Right renal pelvis (tissue), 4 donors: ENCODE measurements around the gene ARID1B. TPM values are rescaled to one million over a fixed set of nuclear protein-coding genes. Genes with fewer than 3 reads are reported as not detected.
"Not testable (repeated sequence)": the region's sequence is repeated elsewhere in the genome, so short reads cannot be mapped to it uniquely, and the experiment has no call there.

Experiments used
- DNase-seq, 4 donors: peaks; one replicate each; pipeline ENCODE4 v3.0.0-alpha.2; 2013; ENCODE audit warnings: low read depth in 4 of 4, low spot score in 3 of 4, missing footprints in 1 of 4
- polyA plus RNA-seq, 4 donors: library from polyadenylated mRNA; unstranded; fragments of 120-200 nt; gene quantifications; one replicate each; pipeline ENCODE4 v1.2.1, GENCODE V29; 2013; ENCODE audit not compliant: insufficient read length in 4 of 4

Gene ARID1B
- polyA plus RNA-seq, 4 donors, result 64.5 to 84.5 (median 70.6) TPM

- no peak for DNase-seq
Observed at GRCh38 chr6:156925718-156926607, 148.8 kb downstream of the ARID1B start.

- no peak for DNase-seq
Observed at GRCh38 chr6:156928126-156928525, 150.9 kb downstream of the ARID1B start.

GRCh38 chr6:156928972-156929371 lies 151.8 kb downstream of the ARID1B start:
- no peak for DNase-seq

- no peak for DNase-seq
Observed at GRCh38 chr6:156931283-156931682, 154.1 kb downstream of the ARID1B start.

- no peak for DNase-seq
Observed at GRCh38 chr6:156933201-156934068, 156.3 kb downstream of the ARID1B start.

GRCh38 chr6:156934069-156934460 lies 156.9 kb downstream of the ARID1B start:
- no peak for DNase-seq

- no peak for DNase-seq
Observed at GRCh38 chr6:156935000-156935399, 157.8 kb downstream of the ARID1B start.

- no peak for DNase-seq
Observed at GRCh38 chr6:156938143-156938542, 161.0 kb downstream of the ARID1B start.

GRCh38 chr6:156940221-156940620 lies 163.0 kb downstream of the ARID1B start:
- DNase-seq, result no peak

GRCh38 chr6:156942266-156942665 lies 165.1 kb downstream of the ARID1B start:
- DNase-seq, result no peak

GRCh38 chr6:156943166-156943565 lies 166.0 kb downstream of the ARID1B start:
- no peak for DNase-seq

- no peak for DNase-seq
Observed at GRCh38 chr6:156943816-156944215, 166.6 kb downstream of the ARID1B start.

- no peak for DNase-seq
Observed at GRCh38 chr6:156944412-156944811, 167.2 kb downstream of the ARID1B start.

GRCh38 chr6:156945789-156946172 lies 168.6 kb downstream of the ARID1B start:
- DNase-seq, result not testable (repeated sequence)

GRCh38 chr6:156946370-156946936 lies 169.3 kb downstream of the ARID1B start:
- no peak for DNase-seq

GRCh38 chr6:156948277-156948676 lies 171.1 kb downstream of the ARID1B start:
- DNase-seq, result no peak

- DNase-seq, result no peak
Observed at GRCh38 chr6:156948807-156949206, 171.6 kb downstream of the ARID1B start.

- no peak for DNase-seq
Observed at GRCh38 chr6:156949376-156949775, 172.2 kb downstream of the ARID1B start.

GRCh38 chr6:156950084-156950483 lies 172.9 kb downstream of the ARID1B start:
- no peak for DNase-seq

- no peak for DNase-seq
Observed at GRCh38 chr6:156950531-156950930, 173.4 kb downstream of the ARID1B start.

GRCh38 chr6:156952401-156952800 lies 175.2 kb downstream of the ARID1B start:
- DNase-seq, result no peak
